ENCODE data around the gene IRX4. TPM values are rescaled to one million over a fixed set of nuclear protein-coding genes. Genes with fewer than 3 reads are reported as not detected.

IRX4 gene
- total RNA-seq, 1 donor from 2014 or later, result 18.6 TPM

DNA sequence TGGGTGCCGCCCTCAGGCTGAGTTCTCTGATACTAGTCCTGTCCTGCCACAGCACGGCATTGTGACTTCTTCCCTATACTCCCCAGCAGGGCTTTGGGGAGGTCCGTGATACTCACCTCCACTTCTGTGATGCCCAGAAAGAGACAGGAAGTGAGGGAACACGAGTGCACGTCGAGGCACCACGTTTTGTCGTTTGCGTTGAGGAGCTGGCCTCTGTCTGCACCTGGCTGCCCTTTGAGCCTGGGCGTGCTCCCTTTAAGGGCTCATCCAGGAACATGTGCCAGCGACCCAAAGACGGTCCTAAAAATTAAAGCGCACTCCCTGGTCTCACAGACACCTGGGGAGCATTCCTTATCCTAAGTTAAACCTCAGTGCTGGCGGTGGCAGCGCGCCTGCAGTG is 8.7 kb upstream of the IRX4 start:
- no peaks in the 10 kb centered on the region for H3K9me3 ChIP-seq (replicated peaks)
- TF ChIP-seq, protein P1, sequence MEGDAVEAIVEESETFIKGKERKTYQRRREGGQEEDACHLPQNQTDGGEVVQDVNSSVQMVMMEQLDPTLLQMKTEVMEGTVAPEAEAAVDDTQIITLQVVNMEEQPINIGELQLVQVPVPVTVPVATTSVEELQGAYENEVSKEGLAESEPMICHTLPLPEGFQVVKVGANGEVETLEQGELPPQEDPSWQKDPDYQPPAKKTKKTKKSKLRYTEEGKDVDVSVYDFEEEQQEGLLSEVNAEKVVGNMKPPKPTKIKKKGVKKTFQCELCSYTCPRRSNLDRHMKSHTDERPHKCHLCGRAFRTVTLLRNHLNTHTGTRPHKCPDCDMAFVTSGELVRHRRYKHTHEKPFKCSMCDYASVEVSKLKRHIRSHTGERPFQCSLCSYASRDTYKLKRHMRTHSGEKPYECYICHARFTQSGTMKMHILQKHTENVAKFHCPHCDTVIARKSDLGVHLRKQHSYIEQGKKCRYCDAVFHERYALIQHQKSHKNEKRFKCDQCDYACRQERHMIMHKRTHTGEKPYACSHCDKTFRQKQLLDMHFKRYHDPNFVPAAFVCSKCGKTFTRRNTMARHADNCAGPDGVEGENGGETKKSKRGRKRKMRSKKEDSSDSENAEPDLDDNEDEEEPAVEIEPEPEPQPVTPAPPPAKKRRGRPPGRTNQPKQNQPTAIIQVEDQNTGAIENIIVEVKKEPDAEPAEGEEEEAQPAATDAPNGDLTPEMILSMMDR (IDR thresholded peaks at IDR 0.05; ENCODE audit: borderline replicate concordance), result no peak
- peaks cover 74% of the 10 kb centered on the region for H3K27me3 ChIP-seq (ENCODE audit: low read depth)
- intact Hi-C loops (cut with micrococcal nuclease), result no loop called here
- H3K27ac ChIP-seq (replicated peaks), result no peak overlapping the region
- no peaks in the 10 kb centered on the region for H3K36me3 ChIP-seq
- H3K4me3 ChIP-seq, result no peak overlapping the region
- no peak for DNase-seq
- peaks cover 6% of the 10 kb centered on the region for H3K4me1 ChIP-seq

DNA sequence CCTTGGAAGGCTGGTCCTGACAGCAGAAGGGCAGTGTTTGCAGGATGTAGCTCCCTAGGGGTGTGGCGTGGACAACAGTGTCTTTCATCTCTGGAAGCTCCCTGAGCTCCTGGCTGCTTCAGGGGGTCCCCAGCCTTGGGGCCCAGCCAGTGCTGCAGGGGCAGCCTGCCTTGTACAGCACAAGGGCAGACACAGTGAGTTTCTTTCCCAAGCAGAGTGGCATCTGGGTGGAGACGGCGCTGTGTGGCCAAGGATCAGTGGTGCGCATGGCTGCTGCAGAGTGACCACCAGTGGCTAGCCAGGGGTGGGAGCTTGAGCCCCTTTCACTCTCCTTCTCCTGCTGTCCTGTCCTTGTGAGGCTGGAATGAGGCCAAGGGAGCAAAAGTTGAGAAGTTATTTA is 7.6 kb upstream of the IRX4 start:
- Histone ChIP-seq H3K4me1 (peaks cover 7% of the 10 kb centered on the region), H3K36me3 (no peaks in the 10 kb centered on the region), H3K27ac (replicated peaks) (no peak overlapping the region), H3K4me3 (no peak overlapping the region), H3K9me3 (replicated peaks) (no peaks in the 10 kb centered on the region), H3K27me3 (ENCODE audit: low read depth) (peaks cover 77% of the 10 kb centered on the region)
- intact Hi-C loops (cut with micrococcal nuclease), result no loop called here
- TF ChIP-seq, protein P1 (IDR thresholded peaks at IDR 0.05; ENCODE audit: borderline replicate concordance), result no peak
- DNase-seq, result no peak

DNA sequence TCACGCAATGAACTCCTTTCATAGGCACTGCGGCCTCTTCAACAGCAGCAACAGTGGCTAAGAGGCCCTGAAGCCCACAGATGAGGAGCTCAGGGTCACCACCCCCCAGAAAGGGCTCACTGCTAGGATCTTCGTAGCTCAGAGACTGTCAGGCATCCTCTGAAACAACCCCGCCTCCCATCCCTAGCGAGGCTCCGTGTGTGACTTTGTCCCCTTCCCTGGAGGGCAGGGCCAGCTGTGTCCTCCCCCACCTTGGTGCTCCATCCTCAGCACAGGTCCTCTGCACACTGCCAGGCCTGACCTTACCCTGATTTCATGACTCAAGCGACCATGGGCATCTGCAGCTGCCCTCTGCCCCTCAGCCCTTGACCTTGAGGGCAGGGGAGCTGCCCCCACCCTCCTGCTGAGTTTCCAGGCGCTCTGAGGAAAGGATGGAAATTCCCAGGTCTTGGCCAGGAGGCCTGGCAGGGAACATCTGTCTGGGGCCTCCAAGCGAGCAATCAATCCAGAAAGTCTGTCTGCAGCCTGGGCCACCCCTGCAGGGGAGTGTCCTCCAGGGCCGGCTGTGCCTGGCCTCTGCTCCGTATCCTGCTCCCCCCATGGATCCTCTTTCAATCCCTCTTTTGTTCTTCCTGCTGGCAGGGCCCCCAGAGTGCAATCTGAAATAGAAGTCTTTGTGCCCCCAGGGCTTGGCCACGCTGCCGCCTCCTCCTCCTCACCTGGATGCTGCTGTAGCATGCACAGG is 6.8 kb upstream of the IRX4 start:
- Histone ChIP-seq H3K36me3 (no peaks in the 10 kb centered on the region), H3K27me3 (ENCODE audit: low read depth) (peaks cover 85% of the 10 kb centered on the region), H3K4me3 (no peak overlapping the region), H3K9me3 (replicated peaks) (no peaks in the 10 kb centered on the region), H3K27ac (replicated peaks) (no peak overlapping the region), H3K4me1 (peaks cover 15% of the 10 kb centered on the region)
- TF ChIP-seq, protein P1 (IDR thresholded peaks at IDR 0.05; ENCODE audit: borderline replicate concordance), result no peak
- no peak for DNase-seq
- intact Hi-C loops (cut with micrococcal nuclease), result no loop called here

DNA sequence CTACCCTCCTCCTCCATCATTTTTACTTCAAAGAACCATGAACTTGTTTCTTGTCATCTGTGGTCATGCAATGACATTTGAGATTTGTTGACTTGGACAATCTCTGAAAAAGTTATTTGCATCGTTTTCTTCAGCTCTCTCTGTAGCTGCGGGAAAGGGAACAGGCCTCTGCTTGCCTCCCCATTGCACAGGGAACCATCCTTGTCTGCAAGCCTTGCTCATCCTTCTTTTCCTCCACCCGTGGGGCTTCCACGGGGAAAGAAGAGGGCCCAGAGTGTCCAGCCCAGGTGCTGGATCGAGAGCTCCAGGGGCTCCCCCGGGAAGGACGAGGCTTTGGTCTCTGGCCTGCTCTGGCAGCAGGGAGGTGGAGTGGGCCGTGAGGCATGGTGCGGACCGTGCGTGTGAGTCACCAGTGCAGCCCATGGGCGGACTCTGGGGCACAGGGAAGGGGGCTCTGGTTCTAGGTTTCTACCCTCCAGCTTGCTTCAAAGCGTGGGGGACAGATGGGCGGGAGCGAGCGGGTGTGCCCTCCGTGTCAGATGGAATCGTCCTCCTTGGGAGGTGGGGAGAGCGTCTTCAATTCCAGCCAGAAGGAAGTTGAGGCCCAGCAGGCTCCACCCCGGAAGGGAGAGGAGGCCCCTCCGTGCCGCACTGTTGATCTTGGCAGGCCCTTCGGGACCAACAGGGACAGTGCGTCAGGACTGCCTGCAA is 6.0 kb upstream of the IRX4 start:
- TF ChIP-seq, protein P1 (IDR thresholded peaks at IDR 0.05; ENCODE audit: borderline replicate concordance), result no peak
- intact Hi-C loops (cut with micrococcal nuclease), result no loop called here
- H3K27me3 ChIP-seq (ENCODE audit: low read depth), result peaks cover 93% of the 10 kb centered on the region
- no peaks in the 10 kb centered on the region for H3K9me3 ChIP-seq (replicated peaks)
- H3K4me1 ChIP-seq, result peaks cover 23% of the 10 kb centered on the region
- H3K27ac ChIP-seq (replicated peaks), result no peak overlapping the region
- DNase-seq, result no peak
- H3K36me3 ChIP-seq, result no peaks in the 10 kb centered on the region
- H3K4me3 ChIP-seq, result no peak overlapping the region

DNA sequence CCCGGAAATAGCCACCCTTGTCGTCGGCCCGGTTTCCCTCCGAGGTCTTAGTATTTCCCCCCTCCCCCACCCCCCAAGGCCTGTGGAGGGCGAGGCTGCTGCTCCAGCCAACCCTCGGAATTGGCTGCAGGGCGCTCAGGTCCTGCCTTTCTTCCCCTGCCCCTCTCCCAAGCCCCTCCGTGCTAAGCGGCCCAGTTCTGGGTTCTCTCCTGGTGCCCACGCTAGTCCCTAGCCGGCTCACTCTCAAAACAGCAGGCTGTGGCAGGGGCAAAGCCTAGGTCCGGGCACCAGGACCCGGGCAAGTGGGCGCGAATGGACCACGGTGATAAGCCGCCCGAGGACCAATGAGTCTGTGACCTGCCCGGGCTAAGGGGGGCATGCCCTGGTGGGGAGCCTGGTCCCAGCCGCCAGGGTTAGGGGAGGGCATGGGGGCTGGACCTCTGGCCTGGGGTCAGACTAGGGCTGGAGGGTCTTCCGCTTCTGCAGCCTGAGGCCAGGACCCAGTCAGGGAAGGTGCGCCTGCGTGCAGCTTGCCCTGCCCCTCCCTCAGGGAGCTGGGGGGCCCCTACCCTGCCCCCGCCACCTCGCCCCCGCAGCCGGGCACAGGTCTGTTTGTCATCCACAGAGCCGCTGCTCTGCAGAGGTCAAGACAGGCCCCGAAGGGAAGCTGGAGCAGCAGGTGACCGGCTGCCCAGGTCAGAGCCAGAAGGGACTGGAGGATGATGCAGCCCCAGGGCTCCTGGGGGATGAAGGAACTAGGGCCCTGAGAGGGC is 5.0 kb upstream of the IRX4 start:
- Histone ChIP-seq H3K27ac (replicated peaks) (peak overlapping the region; percentile 84), H3K27me3 (ENCODE audit: low read depth) (peaks cover 97% of the 10 kb centered on the region), H3K4me3 (peak overlapping the region; percentile 71), H3K36me3 (no peaks in the 10 kb centered on the region), H3K4me1 (peaks cover 32% of the 10 kb centered on the region), H3K9me3 (replicated peaks) (no peaks in the 10 kb centered on the region)
- TF ChIP-seq, protein P1 (IDR thresholded peaks at IDR 0.05; ENCODE audit: borderline replicate concordance), result no peak
- no peak for DNase-seq
- intact Hi-C loops (cut with micrococcal nuclease), result no loop called here
